GM19372 (cell line): ENCODE data around the gene IL7R.
"Not testable (repeated sequence)": the region's sequence is repeated elsewhere in the genome, so short reads cannot be mapped to it uniquely, and the experiment has no call there.

Experiments
- ATAC-seq: cut with Tn5 transposase; IDR thresholded peaks from one replicate; pipeline ENCODE4 v1.9.1; 2021; ENCODE audit warnings: mild to moderate bottlenecking, low read depth, moderate library complexity; ENCODE audit not compliant: unreplicated experiment

Gene IL7R

DNA sequence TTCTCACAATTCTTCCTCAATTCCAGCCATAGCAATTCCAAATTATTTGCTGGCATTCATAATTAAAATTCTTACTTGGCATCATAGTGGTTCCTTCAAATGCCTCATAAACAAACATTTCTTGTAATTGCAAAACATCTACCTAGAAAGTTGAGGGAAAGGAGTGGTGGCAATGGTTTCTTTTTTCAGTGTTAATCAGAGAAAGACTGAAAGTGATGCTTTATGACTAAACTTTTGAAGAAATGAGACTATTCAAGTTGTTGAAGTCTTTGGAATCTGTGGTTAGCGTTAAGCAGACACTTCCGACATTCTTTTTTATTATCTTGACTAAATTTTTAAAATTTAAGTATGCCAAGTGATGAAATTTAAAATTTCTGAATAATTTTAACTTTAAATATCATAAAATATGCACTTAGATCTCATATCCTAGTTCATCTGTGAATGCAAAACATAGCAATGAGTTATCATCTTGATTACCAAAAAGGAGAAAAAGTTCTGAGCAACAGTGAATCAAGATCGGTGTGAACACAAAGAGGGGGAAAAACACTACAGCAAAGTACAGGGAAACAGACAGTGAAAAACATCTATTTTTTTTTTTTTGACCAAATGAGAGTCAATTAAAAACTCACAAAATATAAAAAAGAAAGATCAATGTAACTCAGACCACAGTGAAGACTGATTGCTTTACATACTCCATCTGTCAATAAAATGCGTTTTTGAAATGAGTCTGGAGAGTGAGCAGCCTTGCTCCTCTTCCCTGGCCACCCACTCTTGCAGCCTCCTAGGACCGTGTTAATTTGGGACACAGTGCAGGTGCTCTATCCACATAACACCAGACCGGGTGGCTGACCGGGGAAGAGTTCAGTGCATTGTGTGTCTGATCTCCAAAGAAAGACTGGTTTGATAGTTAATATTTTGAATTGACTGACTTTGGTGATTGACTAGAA lies 20.6 kb upstream of the IL7R start:
- ATAC-seq, result no peak

- ATAC-seq, result no peak
Measured at GRCh38 chr5:35838370-35839042, 18.2 kb upstream of the IL7R start.

GRCh38 chr5:35842856-35843255 lies 13.8 kb upstream of the IL7R start:
- no peak for ATAC-seq

GRCh38 chr5:35845508-35845907 lies 11.2 kb upstream of the IL7R start:
- ATAC-seq, result not testable (repeated sequence)

- ATAC-seq, result no peak
Measured at GRCh38 chr5:35847491-35847890, 9.2 kb upstream of the IL7R start.

- ATAC-seq, result no peak
Measured at GRCh38 chr5:35847961-35848360, 8.7 kb upstream of the IL7R start.

- no peak for ATAC-seq
Measured at GRCh38 chr5:35849860-35850259, 6.8 kb upstream of the IL7R start.

DNA sequence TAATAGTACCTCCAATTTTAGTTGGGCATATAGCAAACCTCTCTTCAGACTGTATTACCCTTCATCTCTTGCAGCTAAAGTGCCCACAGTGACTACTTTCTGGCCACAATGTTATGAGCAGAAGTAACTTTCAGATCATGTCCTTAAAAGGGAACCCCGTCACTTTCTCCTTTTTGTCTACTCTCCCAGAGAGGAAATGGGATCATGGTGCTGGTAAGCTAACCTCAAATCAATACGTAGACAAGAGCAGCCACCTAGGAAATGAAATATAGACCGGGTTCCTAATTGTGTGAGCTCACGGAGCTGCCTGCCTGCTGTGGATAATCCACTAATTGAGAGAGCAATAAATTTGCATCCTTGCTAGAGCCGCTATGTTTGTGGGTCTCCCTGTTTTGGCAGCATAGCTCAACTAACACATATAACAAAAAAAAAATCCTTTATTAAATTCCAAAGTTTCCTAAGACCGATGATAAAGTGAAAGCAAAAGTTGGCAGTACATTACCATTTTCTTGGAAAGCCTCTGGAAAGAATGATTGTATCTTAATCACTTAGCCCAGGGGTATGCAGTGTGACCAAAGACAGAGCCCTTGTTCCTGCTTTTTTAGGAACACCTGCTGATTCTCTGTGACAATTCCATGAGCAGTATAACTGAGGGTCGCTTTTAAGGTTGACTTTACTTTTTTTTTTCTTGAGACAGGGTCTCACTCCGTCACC lies 5.6 kb upstream of the IL7R start:
- no peak for ATAC-seq

- ATAC-seq, result no peak
Measured at GRCh38 chr5:35852084-35852734, 4.5 kb upstream of the IL7R start.

GRCh38 chr5:35852773-35853172 lies 3.9 kb upstream of the IL7R start:
- ATAC-seq, result no peak

GRCh38 chr5:35853631-35854030 lies 3.1 kb upstream of the IL7R start:
- ATAC-seq, result no peak

- ATAC-seq, result no peak
Measured at GRCh38 chr5:35854248-35854647, 2.4 kb upstream of the IL7R start.

GRCh38 chr5:35855187-35855586 lies 1.5 kb upstream of the IL7R start:
- ATAC-seq, result no peak

GRCh38 chr5:35856186-35856764 lies 416 bp upstream of the IL7R start:
- not testable (repeated sequence) for ATAC-seq

GRCh38 chr5:35857606-35858205 lies 1.0 kb downstream of the IL7R start:
- ATAC-seq, result no peak

DNA sequence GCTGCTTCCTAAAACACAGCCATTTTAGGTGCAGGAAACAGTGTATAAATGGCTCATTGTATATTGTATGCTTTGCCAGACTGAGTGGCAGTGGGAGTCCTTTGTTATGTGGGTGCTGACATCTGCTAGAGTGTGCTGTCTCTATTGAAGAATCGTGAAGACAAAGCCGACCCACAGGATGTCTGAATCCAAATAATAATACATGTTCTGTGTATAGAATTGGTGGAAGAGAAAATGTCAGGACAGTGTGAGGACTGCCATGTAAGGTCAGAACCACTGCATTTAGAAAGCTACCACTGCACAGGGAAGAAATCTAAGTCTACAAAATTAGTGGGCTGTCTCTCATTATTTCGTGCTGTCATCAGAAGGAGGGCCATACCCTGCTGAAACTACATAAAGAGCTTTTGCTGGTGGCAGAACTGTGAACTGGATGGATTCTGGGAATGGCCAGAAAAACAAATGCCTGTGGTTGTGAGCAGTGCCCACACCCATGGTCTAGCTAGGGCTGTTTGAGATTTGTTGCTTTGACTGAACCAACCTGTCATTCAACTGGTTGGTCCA lies 2.5 kb downstream of the IL7R start:
- ATAC-seq, result no peak

DNA sequence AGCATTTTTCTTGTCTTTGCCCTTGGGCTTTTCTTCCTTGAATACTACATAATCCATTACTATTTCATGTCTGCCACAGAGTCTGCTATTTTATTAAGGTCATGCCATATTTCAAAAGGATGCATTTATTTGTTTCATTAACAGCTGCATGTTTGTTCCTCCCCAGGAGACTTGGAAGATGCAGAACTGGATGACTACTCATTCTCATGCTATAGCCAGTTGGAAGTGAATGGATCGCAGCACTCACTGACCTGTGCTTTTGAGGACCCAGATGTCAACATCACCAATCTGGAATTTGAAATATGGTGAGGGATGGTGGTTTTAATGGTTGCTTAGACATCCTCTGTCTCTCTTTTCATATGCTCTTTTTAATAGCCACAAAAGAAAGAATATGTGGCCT lies 4.0 kb downstream of the IL7R start:
- ATAC-seq, result no peak

DNA sequence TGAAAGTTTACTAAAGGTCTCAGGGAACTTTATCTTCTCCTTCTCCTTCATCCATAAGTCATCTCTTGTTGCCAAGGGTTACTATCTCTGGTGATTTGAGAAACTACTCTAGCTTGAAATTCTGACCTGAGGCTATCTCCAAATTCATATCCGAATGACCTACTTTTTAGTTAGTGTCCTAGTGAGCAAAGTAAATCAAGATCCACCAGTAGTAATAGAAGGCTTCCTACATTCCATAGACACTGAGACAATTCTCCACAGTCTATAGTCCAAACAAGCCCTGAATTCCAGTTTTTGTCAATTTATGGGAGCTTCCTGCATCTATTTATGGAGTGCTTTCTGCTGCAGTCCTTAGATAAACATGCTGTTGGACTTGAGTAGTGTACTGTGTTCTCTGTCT lies 5.0 kb downstream of the IL7R start:
- no peak for ATAC-seq

GRCh38 chr5:35862126-35862525 lies 5.4 kb downstream of the IL7R start:
- ATAC-seq, result no peak

DNA sequence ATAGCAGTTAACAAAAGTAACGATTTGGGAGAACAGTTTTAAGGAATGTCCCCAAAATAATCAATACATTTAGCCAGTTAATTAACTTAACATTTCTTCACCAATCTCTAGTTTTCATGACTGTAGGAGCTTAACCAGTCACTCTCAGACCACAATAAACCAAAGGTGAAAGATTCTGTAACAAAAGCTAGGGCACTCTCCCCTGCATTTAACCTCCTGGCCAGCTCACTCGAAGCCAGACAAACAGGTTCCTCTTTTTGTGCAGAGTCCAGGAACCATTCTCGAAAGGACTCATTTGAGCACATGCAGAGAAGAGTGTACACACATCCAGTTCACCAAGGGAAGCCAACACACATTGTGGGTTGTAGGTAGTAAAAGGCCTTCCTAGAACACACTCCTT lies 6.5 kb downstream of the IL7R start:
- no peak for ATAC-seq
